SK-N-SH treated with all-trans-retinoic acid at 6 μM for 48 hours (cell line): Measurements from ENCODE around the gene IQSEC3.

ENCODE experiments used
- ATAC-seq: fragments of 200-7000 bp; cut with Tn5 transposase; 3 replicates; pipeline ENCODE4 v1.9.1; 2020; ENCODE audit warnings: mild to moderate bottlenecking, moderate library complexity
- ARNTL ChIP-seq: fragments of 450-650 bp; formaldehyde crosslinking; IDR thresholded peaks from 2 replicates; pipeline ENCODE4 v1.5.0; 2020; ENCODE audit warnings: low read depth, mild to moderate bottlenecking, moderate library complexity, borderline replicate concordance
- BACH2 ChIP-seq: fragments of 250-450 bp; sonication (Bioruptor Pico); IDR thresholded peaks from 2 replicates; pipeline ENCODE4 v1.9.0; 2021; ENCODE audit warnings: mild to moderate bottlenecking, borderline replicate concordance
- CSDC2 ChIP-seq: fragments of 250-450 bp; sonication (Bioruptor Pico); IDR thresholded peaks from 2 replicates; pipeline ENCODE4 v1.5.0; 2020; ENCODE audit warnings: mild to moderate bottlenecking, moderate library complexity
- ESRRG ChIP-seq: fragments of 250-450 bp; sonication (Bioruptor Pico); IDR thresholded peaks from 2 replicates; pipeline ENCODE4 v1.6.1; 2021; ENCODE audit warnings: mild to moderate bottlenecking
- GLIS3 ChIP-seq: fragments of 250-450 bp; sonication (Bioruptor Pico); IDR thresholded peaks from 2 replicates; pipeline ENCODE4 v1.5.0; 2020; ENCODE audit warnings: mild to moderate bottlenecking, moderate library complexity
- ISL1 ChIP-seq: fragments of 250-450 bp; sonication (Bioruptor Pico); IDR thresholded peaks from 2 replicates; pipeline ENCODE4 v2.1.2; 2022; ENCODE audit warnings: mild to moderate bottlenecking, moderate library complexity
- OSR1 ChIP-seq: fragments of 250-450 bp; sonication (Bioruptor Pico); IDR thresholded peaks from 2 replicates; pipeline ENCODE4 v1.8.0; 2022; ENCODE audit warnings: moderate library complexity, mild to moderate bottlenecking, inconsistent platforms
- PPARA ChIP-seq: fragments of 250-450 bp; sonication (Bioruptor Pico); IDR thresholded peaks from 2 replicates; pipeline ENCODE4 v1.5.0; 2020; ENCODE audit warnings: mild to moderate bottlenecking, borderline replicate concordance
- RARB ChIP-seq: fragments of 250-450 bp; sonication (Bioruptor Pico); IDR thresholded peaks from 2 replicates; pipeline ENCODE4 v1.8.0; 2021; ENCODE audit warnings: mild to moderate bottlenecking, moderate library complexity
- SNAI2 ChIP-seq: fragments of 250-450 bp; sonication (Bioruptor Pico); IDR thresholded peaks from 2 replicates; pipeline ENCODE4 v1.5.0; 2020; ENCODE audit warnings: mild to moderate bottlenecking, moderate library complexity
- TCF4 ChIP-seq: fragments of 250-450 bp; sonication (Bioruptor Pico); IDR thresholded peaks from 2 replicates; pipeline ENCODE4 v1.8.0; 2021; ENCODE audit warnings: mild to moderate bottlenecking, moderate library complexity, borderline replicate concordance
- TOX ChIP-seq: fragments of 250-450 bp; sonication (Bioruptor Pico); IDR thresholded peaks from 2 replicates; pipeline ENCODE4 v1.8.0; 2021; ENCODE audit warnings: mild to moderate bottlenecking, moderate library complexity, borderline replicate concordance
- ZC3H10 ChIP-seq: fragments of 250-450 bp; sonication (Bioruptor Pico); IDR thresholded peaks from 2 replicates; pipeline ENCODE4 v1.5.1; 2021; ENCODE audit warnings: mild to moderate bottlenecking, moderate library complexity
- ZFP3 ChIP-seq: fragments of 250-450 bp; sonication (Bioruptor Pico); IDR thresholded peaks from 2 replicates; pipeline ENCODE4 v1.5.0; 2020; ENCODE audit warnings: mild to moderate bottlenecking, moderate library complexity
- ZFP30 ChIP-seq: fragments of 450-650 bp; formaldehyde crosslinking; IDR thresholded peaks from 2 replicates; pipeline ENCODE4 v1.5.0; 2022; ENCODE audit warnings: mild to moderate bottlenecking, moderate library complexity
- ZNF565 ChIP-seq: fragments of 450-650 bp; formaldehyde crosslinking; conservative IDR thresholded peaks from 2 replicates; pipeline ENCODE4 v1.5.0; 2020; ENCODE audit warnings: low read depth, mild to moderate bottlenecking, moderate library complexity
- ZNF70 ChIP-seq: fragments of 450-650 bp; formaldehyde crosslinking; IDR thresholded peaks from 2 replicates; pipeline ENCODE4 v1.5.0; 2020; ENCODE audit warnings: mild to moderate bottlenecking, moderate library complexity
- ZNF8 ChIP-seq: fragments of 450-650 bp; formaldehyde crosslinking; IDR thresholded peaks from 2 replicates; pipeline ENCODE4 v1.5.0; 2020; ENCODE audit warnings: mild to moderate bottlenecking, moderate library complexity
- TF ChIP-seq, protein P1 (sequence below): fragments of 250-450 bp; sonication (Bioruptor Pico); IDR thresholded peaks from 2 replicates; pipeline ENCODE4 v1.5.0; 2020; ENCODE audit warnings: mild to moderate bottlenecking, moderate library complexity
- TF ChIP-seq, protein P2 (sequence below): fragments of 250-450 bp; sonication (Bioruptor Pico); IDR thresholded peaks from 2 replicates; pipeline ENCODE4 v1.8.0; 2021; ENCODE audit warnings: low read depth, mild to moderate bottlenecking, moderate library complexity, borderline replicate concordance
- TF ChIP-seq, protein P3 (sequence below): fragments of 250-450 bp; sonication (Bioruptor Pico); IDR thresholded peaks from 2 replicates; pipeline ENCODE4 v1.5.1; 2021; ENCODE audit warnings: mild to moderate bottlenecking, moderate library complexity
- TF ChIP-seq, protein P4 (sequence below): fragments of 250-450 bp; sonication (Bioruptor Pico); IDR thresholded peaks from 2 replicates; pipeline ENCODE4 v1.8.0; 2020; ENCODE audit warnings: mild to moderate bottlenecking, moderate library complexity, borderline replicate concordance
- TF ChIP-seq, protein P5 (sequence below): fragments of 250-450 bp; sonication (Bioruptor Pico); IDR thresholded peaks from 2 replicates; pipeline ENCODE4 v1.5.1; 2020; ENCODE audit warnings: low read depth, mild to moderate bottlenecking, moderate library complexity

The IQSEC3 gene

DNA sequence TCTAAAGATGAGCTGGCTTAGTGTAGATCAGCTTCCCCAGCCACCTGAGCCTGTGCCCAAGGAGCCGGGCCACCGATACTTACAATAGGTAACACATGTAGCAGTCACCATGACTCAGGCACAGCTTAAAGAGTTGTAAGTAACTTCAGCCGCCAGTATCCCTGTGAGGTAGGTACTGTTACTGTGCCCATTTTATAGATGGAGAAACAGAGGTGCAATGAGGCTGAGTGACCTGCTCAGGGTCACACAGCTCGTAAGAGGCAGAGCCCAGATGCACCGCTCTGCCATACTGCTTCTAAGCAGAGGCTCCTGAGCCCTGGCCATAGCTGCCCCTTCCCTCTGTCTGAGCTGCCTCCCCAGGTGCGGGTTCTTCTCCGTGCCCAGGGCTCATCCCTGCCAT is 58.5 kb downstream of the IQSEC3 start:
- ATAC-seq: no peak
- TF ChIP-seq TOX (CRISPR knock-in tag) (no peak), GLIS3 (no peak), ZC3H10 (CRISPR knock-in tag) (no peak), PPARA (CRISPR knock-in tag) (no peak), ZNF565 (no peak), BACH2 (CRISPR knock-in tag) (no peak), ISL1 (CRISPR knock-in tag) (no peak), CSDC2 (CRISPR knock-in tag) (no peak), ZFP3 (CRISPR knock-in tag) (no peak), OSR1 (no peak), SNAI2 (no peak), ARNTL (CRISPR knock-in tag) (no peak), ZNF8 (no peak), ZFP30 (CRISPR knock-in tag) (no peak)
- TF ChIP-seq, protein P1, sequence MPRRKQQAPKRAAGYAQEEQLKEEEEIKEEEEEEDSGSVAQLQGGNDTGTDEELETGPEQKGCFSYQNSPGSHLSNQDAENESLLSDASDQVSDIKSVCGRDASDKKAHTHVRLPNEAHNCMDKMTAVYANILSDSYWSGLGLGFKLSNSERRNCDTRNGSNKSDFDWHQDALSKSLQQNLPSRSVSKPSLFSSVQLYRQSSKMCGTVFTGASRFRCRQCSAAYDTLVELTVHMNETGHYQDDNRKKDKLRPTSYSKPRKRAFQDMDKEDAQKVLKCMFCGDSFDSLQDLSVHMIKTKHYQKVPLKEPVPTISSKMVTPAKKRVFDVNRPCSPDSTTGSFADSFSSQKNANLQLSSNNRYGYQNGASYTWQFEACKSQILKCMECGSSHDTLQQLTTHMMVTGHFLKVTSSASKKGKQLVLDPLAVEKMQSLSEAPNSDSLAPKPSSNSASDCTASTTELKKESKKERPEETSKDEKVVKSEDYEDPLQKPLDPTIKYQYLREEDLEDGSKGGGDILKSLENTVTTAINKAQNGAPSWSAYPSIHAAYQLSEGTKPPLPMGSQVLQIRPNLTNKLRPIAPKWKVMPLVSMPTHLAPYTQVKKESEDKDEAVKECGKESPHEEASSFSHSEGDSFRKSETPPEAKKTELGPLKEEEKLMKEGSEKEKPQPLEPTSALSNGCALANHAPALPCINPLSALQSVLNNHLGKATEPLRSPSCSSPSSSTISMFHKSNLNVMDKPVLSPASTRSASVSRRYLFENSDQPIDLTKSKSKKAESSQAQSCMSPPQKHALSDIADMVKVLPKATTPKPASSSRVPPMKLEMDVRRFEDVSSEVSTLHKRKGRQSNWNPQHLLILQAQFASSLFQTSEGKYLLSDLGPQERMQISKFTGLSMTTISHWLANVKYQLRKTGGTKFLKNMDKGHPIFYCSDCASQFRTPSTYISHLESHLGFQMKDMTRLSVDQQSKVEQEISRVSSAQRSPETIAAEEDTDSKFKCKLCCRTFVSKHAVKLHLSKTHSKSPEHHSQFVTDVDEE: no peak
- TF ChIP-seq, protein P2, sequence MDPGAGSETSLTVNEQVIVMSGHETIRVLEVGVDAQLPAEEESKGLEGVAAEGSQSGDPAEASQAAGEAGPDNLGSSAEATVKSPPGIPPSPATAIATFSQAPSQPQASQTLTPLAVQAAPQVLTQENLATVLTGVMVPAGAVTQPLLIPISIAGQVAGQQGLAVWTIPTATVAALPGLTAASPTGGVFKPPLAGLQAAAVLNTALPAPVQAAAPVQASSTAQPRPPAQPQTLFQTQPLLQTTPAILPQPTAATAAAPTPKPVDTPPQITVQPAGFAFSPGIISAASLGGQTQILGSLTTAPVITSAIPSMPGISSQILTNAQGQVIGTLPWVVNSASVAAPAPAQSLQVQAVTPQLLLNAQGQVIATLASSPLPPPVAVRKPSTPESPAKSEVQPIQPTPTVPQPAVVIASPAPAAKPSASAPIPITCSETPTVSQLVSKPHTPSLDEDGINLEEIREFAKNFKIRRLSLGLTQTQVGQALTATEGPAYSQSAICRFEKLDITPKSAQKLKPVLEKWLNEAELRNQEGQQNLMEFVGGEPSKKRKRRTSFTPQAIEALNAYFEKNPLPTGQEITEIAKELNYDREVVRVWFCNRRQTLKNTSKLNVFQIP (CRISPR knock-in tag): no peak

DNA sequence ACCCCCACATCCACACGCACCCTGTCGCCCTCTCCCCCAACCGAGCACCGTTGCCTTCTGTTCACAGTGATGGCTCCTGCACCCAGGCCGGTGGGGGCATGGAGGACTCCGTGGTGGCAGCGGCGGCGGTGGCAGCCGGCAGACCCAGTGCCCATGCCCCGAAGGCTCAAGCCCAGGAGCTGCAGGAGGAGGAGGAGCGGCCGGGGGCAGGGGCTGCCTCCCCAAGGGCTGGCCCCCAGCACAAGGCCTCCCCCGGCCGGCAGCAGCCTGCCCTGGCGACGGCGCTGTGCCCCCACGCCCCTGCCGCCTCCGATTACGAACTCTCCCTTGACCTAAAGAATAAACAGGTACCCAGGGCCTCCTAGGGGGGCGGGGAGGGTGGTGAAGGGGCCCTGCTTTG is 59.0 kb downstream of the IQSEC3 start:
- ATAC-seq: no peak
- TF ChIP-seq, protein P1: no peak
- TF ChIP-seq BACH2 (CRISPR knock-in tag) (no peak), ZC3H10 (CRISPR knock-in tag) (no peak), ESRRG (CRISPR knock-in tag) (no peak), GLIS3 (no peak), ZNF8 (no peak), RARB (CRISPR knock-in tag) (no peak), ZFP3 (CRISPR knock-in tag) (no peak), CSDC2 (CRISPR knock-in tag) (no peak), TOX (CRISPR knock-in tag) (no peak), ZNF70 (no peak), ZNF565 (no peak), ISL1 (CRISPR knock-in tag) (no peak), TCF4 (CRISPR knock-in tag) (no peak), SNAI2 (no peak)
- TF ChIP-seq, protein P2 (CRISPR knock-in tag): no peak
- TF ChIP-seq, protein P3, sequence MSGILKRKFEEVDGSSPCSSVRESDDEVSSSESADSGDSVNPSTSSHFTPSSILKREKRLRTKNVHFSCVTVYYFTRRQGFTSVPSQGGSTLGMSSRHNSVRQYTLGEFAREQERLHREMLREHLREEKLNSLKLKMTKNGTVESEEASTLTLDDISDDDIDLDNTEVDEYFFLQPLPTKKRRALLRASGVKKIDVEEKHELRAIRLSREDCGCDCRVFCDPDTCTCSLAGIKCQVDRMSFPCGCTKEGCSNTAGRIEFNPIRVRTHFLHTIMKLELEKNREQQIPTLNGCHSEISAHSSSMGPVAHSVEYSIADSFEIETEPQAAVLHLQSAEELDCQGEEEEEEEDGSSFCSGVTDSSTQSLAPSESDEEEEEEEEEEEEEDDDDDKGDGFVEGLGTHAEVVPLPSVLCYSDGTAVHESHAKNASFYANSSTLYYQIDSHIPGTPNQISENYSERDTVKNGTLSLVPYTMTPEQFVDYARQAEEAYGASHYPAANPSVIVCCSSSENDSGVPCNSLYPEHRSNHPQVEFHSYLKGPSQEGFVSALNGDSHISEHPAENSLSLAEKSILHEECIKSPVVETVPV: no peak
- TF ChIP-seq, protein P4, sequence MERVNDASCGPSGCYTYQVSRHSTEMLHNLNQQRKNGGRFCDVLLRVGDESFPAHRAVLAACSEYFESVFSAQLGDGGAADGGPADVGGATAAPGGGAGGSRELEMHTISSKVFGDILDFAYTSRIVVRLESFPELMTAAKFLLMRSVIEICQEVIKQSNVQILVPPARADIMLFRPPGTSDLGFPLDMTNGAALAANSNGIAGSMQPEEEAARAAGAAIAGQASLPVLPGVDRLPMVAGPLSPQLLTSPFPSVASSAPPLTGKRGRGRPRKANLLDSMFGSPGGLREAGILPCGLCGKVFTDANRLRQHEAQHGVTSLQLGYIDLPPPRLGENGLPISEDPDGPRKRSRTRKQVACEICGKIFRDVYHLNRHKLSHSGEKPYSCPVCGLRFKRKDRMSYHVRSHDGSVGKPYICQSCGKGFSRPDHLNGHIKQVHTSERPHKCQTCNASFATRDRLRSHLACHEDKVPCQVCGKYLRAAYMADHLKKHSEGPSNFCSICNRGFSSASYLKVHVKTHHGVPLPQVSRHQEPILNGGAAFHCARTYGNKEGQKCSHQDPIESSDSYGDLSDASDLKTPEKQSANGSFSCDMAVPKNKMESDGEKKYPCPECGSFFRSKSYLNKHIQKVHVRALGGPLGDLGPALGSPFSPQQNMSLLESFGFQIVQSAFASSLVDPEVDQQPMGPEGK (CRISPR knock-in tag): no peak
- TF ChIP-seq, protein P5, sequence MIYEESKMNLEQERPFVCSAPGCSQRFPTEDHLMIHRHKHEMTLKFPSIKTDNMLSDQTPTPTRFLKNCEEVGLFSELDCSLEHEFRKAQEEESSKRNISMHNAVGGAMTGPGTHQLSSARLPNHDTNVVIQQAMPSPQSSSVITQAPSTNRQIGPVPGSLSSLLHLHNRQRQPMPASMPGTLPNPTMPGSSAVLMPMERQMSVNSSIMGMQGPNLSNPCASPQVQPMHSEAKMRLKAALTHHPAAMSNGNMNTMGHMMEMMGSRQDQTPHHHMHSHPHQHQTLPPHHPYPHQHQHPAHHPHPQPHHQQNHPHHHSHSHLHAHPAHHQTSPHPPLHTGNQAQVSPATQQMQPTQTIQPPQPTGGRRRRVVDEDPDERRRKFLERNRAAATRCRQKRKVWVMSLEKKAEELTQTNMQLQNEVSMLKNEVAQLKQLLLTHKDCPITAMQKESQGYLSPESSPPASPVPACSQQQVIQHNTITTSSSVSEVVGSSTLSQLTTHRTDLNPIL (CRISPR knock-in tag): no peak
